ENCODE measurements around the gene STBD1. TPM values are rescaled to one million over a fixed set of nuclear protein-coding genes. Genes with fewer than 3 reads are reported as not detected.
A peak's percentile ranks its signal among the peaks of the same experiment; 100 is the strongest.

Gene STBD1
- total RNA-seq, 1 donor from 2014 or later = 2.4 TPM

DNA sequence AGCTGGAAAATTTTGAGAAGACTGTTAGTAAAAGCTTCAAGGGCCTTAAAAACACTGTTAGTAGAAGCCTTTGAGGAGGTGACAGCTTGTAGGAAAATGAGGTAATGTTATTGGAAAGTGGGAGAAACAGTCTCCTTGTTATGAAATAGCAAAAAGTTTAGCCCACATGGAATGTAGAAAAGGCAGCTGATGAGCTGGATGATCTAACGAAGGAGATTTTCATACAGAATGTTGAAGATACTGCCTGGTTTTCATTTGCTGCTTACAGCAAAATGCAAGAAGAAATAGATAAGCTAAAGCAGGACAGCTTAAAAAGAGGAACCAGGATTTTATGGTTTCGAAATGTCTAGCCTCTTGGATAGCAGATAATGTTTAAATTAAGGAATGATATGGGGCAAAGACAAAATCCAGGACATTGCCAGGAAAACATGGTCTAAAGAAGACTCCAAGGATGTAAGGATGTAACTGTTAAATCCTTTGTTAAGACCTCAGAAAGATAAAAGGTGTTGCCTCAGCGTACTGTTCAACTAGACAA lies 10.2 kb upstream of the STBD1 start:
- H3K9me3 Mint-ChIP-seq (ENCODE audit: unreplicated experiment) = peaks cover 13% of the 10 kb centered on the region
- no peak overlapping the region for H3K4me3 Mint-ChIP-seq (ENCODE audit: unreplicated experiment)
- DNase-seq (ENCODE audit: extremely low spot score, unreplicated experiment) = no peak
- H3K36me3 Mint-ChIP-seq (ENCODE audit: unreplicated experiment) = peaks cover 8% of the 10 kb centered on the region
- TF ChIP-seq, protein P1, sequence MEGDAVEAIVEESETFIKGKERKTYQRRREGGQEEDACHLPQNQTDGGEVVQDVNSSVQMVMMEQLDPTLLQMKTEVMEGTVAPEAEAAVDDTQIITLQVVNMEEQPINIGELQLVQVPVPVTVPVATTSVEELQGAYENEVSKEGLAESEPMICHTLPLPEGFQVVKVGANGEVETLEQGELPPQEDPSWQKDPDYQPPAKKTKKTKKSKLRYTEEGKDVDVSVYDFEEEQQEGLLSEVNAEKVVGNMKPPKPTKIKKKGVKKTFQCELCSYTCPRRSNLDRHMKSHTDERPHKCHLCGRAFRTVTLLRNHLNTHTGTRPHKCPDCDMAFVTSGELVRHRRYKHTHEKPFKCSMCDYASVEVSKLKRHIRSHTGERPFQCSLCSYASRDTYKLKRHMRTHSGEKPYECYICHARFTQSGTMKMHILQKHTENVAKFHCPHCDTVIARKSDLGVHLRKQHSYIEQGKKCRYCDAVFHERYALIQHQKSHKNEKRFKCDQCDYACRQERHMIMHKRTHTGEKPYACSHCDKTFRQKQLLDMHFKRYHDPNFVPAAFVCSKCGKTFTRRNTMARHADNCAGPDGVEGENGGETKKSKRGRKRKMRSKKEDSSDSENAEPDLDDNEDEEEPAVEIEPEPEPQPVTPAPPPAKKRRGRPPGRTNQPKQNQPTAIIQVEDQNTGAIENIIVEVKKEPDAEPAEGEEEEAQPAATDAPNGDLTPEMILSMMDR (IDR thresholded peaks at IDR 0.05) = no peak
- H3K27ac Mint-ChIP-seq (ENCODE audit: unreplicated experiment) = no peak overlapping the region
- H3K4me1 Mint-ChIP-seq (ENCODE audit: unreplicated experiment) = peaks cover 7% of the 10 kb centered on the region
- H3K27me3 Mint-ChIP-seq (ENCODE audit: unreplicated experiment) = peaks cover 18% of the 10 kb centered on the region

GRCh38 chr4:76298227-76298626 lies 8.3 kb upstream of the STBD1 start:
- Mint-ChIP-seq H3K27me3 (ENCODE audit: unreplicated experiment) (peaks cover 12% of the 10 kb centered on the region), H3K4me1 (ENCODE audit: unreplicated experiment) (peaks cover 18% of the 10 kb centered on the region), H3K4me3 (ENCODE audit: unreplicated experiment) (no peak overlapping the region), H3K27ac (ENCODE audit: unreplicated experiment) (no peak overlapping the region), H3K9me3 (ENCODE audit: unreplicated experiment) (peaks cover 13% of the 10 kb centered on the region), H3K36me3 (ENCODE audit: unreplicated experiment) (peaks cover 8% of the 10 kb centered on the region)
- TF ChIP-seq, protein P1 (IDR thresholded peaks at IDR 0.05) = no peak
- DNase-seq (ENCODE audit: extremely low spot score, unreplicated experiment) = no peak

GRCh38 chr4:76300012-76300411 lies 6.5 kb upstream of the STBD1 start:
- peak overlapping the region; percentile 29 for H3K27ac Mint-ChIP-seq (ENCODE audit: unreplicated experiment)
- peaks cover 13% of the 10 kb centered on the region for H3K9me3 Mint-ChIP-seq (ENCODE audit: unreplicated experiment)

DNA sequence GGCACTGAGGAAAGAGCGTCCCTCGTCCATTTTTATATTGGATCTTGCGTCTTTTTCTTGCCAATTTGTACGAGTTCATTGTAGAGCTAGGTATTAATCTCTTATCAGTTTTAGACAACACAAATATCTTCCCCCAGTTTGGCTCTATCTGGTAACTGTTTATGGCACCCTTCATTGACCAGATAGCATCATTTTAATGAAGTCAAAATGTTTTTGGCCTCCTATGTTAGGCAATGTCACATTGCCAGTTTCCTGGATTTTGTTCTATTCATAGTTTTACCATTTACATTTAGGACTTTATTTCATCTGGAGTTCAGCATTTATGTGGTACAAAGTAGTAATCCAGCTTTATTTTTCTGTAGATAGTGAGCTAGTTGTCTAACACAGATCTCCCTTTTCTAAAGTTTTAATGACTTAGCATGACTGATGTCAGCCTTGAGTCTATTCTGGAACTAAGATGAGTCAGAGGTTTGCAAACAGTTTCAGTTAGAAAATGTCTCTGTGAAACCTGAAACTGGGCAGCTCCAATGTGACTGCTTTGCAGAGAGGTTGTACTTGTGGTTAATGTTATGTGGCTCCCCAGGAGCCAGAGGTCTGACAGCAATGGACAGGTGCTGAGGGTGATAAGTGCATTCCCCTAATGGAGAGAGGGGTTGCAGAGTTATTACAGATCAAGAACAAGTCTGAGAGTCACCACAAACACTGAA lies 5.3 kb upstream of the STBD1 start:
- no peak overlapping the region for H3K4me3 Mint-ChIP-seq (ENCODE audit: unreplicated experiment)
- TF ChIP-seq, protein P1 (IDR thresholded peaks at IDR 0.05) = no peak
- no peak for DNase-seq (ENCODE audit: extremely low spot score, unreplicated experiment)
- peaks cover 8% of the 10 kb centered on the region for H3K36me3 Mint-ChIP-seq (ENCODE audit: unreplicated experiment)
- peaks cover 4% of the 10 kb centered on the region for H3K27me3 Mint-ChIP-seq (ENCODE audit: unreplicated experiment)
- H3K27ac Mint-ChIP-seq (ENCODE audit: unreplicated experiment) = peak overlapping the region; percentile 72
- H3K4me1 Mint-ChIP-seq (ENCODE audit: unreplicated experiment) = peaks cover 20% of the 10 kb centered on the region
- peaks cover 7% of the 10 kb centered on the region for H3K9me3 Mint-ChIP-seq (ENCODE audit: unreplicated experiment)

More at GRCh38 chr4:76300012-76300411, 6.5 kb upstream of the STBD1 start:
- Mint-ChIP-seq H3K4me3 (ENCODE audit: unreplicated experiment) (no peak overlapping the region), H3K4me1 (ENCODE audit: unreplicated experiment) (peaks cover 18% of the 10 kb centered on the region), H3K36me3 (ENCODE audit: unreplicated experiment) (peaks cover 8% of the 10 kb centered on the region), H3K27me3 (ENCODE audit: unreplicated experiment) (peaks cover 9% of the 10 kb centered on the region)
- no peak for DNase-seq (ENCODE audit: extremely low spot score, unreplicated experiment)
- TF ChIP-seq, protein P1 (IDR thresholded peaks at IDR 0.05) = no peak

- TF ChIP-seq, protein P1 (IDR thresholded peaks at IDR 0.05) = no peak
- Mint-ChIP-seq H3K36me3 (ENCODE audit: unreplicated experiment) (peaks cover 8% of the 10 kb centered on the region), H3K4me1 (ENCODE audit: unreplicated experiment) (peaks cover 20% of the 10 kb centered on the region), H3K9me3 (ENCODE audit: unreplicated experiment) (peaks cover 3% of the 10 kb centered on the region), H3K27me3 (ENCODE audit: unreplicated experiment) (no peaks in the 10 kb centered on the region), H3K27ac (ENCODE audit: unreplicated experiment) (peak overlapping the region; percentile 45), H3K4me3 (ENCODE audit: unreplicated experiment) (no peak overlapping the region)
- no peak for DNase-seq (ENCODE audit: extremely low spot score, unreplicated experiment)
Observed at GRCh38 chr4:76301775-76302162, 4.8 kb upstream of the STBD1 start.

All from osteocyte (in vitro differentiated cells).